Measurements from ENCODE around the gene MTMR1. TPM values are rescaled to one million over a fixed set of nuclear protein-coding genes. Genes with fewer than 3 reads are reported as not detected.

The MTMR1 gene
- total and polyA plus RNA-seq, 9 of the 15 experiments (the other 6 are each of a cell fraction or from before 2014, with no cell fraction given): 0.96 to 35.4 (median 22.4) TPM

DNA sequence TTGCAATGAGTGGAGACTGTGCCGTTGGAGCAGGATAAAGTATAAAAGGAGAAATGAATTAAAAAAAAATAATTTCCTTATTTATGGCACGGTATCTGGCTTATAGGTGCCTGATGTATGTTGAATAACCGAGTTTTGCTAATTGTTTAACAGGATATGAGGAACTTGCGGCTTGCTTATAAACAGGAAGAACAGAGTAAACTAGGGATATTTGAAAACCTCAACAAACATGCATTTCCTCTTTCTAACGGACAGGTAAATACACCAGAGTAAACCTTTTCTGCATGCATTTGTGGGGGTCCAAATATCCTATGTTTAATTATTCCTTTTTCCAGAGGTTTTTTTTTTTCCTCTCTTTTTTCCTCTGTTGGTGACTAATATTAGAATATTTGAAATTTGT, 36.8 kb downstream of the MTMR1 start:
- Histone ChIP-seq H3K4me3 (no peak overlapping the region), H3K9me1 (ENCODE audit: control insufficient read depth, insufficient read depth, low read length) (no peaks in the 10 kb centered on the region), H3K9ac (ENCODE audit: insufficient read depth in 1 of 2, low read depth in 2 of 2, low read length in 2 of 2) (no peak overlapping the region), H3K79me2 (ENCODE audit: control insufficient read depth, insufficient read depth, low read length) (no peaks in the 10 kb centered on the region), H3K4me1 (replicated peaks in 1 of 2; ENCODE audit: control insufficient read depth in 2 of 2, insufficient read depth in 2 of 2, low read length in 2 of 2) (no peaks in the 10 kb centered on the region), H3K36me3 (ENCODE audit: control insufficient read depth, insufficient read depth, low read length) (peaks cover 75% of the 10 kb centered on the region), H3K4me2 (ENCODE audit: insufficient read depth, low read length) (no peak overlapping the region), H3K27me3 (ENCODE audit: control insufficient read depth in 2 of 2, insufficient read depth in 2 of 2, low read length in 2 of 2) (no peaks in the 10 kb centered on the region), H4K20me1 (replicated peaks; ENCODE audit: control insufficient read depth, insufficient read depth, low read length) (no peaks in the 10 kb centered on the region), H2AFZ (ENCODE audit: low read depth, low read length) (no peak overlapping the region), H3K27ac (ENCODE audit: extremely low read depth, low read depth, low read length) (no peak overlapping the region), H3K9me3 (replicated peaks; ENCODE audit: control insufficient read depth, insufficient read depth, low read depth, low read length) (no peaks in the 10 kb centered on the region)
- 93% methylated on average over 4 of the region's 5 CpGs for WGBS (ENCODE audit: insufficient coverage, low coverage, missing lambda C conversion rate)
- ChIA-PET POLR2A (no interaction called here), CTCF (ENCODE audit: low intra/inter-chr PET ratio) (interaction anchor here (0.6 kb wide), 1 partner anchor 918 kb away, joined by 3 read pairs; no protein-coding TSS in a partner anchor)
- ATAC-seq: no peak
- no peak for FAIRE-seq
- TF ChIP-seq HNRNPUL1 (IDR thresholded peaks at IDR 0.05; ENCODE audit: low read length) (no peak), ADNP (tag; IDR thresholded peaks at IDR 0.05) (no peak), ARNT (IDR thresholded peaks at IDR 0.05) (no peak)
- TF ChIP-seq, protein P1, sequence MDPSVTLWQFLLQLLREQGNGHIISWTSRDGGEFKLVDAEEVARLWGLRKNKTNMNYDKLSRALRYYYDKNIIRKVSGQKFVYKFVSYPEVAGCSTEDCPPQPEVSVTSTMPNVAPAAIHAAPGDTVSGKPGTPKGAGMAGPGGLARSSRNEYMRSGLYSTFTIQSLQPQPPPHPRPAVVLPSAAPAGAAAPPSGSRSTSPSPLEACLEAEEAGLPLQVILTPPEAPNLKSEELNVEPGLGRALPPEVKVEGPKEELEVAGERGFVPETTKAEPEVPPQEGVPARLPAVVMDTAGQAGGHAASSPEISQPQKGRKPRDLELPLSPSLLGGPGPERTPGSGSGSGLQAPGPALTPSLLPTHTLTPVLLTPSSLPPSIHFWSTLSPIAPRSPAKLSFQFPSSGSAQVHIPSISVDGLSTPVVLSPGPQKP (CRISPR knock-in tag; IDR thresholded peaks at IDR 0.05): no peak
- intact Hi-C loops (cut with micrococcal nuclease): no loop called here
- DNase-seq (ENCODE audit: extremely low read depth in 1 of 4, low spot score in 3 of 4): no peak
- no TSS peak for BruUV-seq (replicated peaks)
- in situ Hi-C loops (cut with MboI): no loop called here

DNA sequence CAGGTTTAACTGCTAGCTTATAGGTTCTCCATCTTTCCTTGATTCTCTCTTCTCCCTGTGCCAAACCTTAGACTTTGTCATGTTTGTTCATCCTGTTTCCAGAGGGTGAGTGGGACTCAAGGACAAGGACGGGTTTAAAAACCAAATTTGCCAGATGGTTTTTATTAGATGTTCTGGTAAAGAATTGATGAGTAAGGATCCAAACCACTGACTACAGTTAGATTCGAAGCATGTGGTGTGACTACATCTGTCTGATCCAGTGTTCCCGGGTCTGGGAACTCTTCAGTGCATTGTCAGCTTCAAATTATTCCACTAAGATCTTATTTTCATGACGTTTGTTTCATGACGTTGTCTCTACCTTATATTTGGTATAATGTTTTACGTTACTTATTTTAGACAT, 37.5 kb downstream of the MTMR1 start:
- CTCF ChIA-PET (ENCODE audit: low intra/inter-chr PET ratio): interaction anchor here (0.6 kb wide), 1 partner anchor 918 kb away, joined by 3 read pairs; no protein-coding TSS in a partner anchor
- TF ChIP-seq ZC3H11A (IDR thresholded peaks at IDR 0.05; ENCODE audit: low read depth, low read length) (no peak), ARID1B (IDR thresholded peaks at IDR 0.05) (no peak), SMARCA5 (IDR thresholded peaks at IDR 0.05) (no peak), ZKSCAN3 (CRISPR knock-in tag; IDR thresholded peaks at IDR 0.05) (no peak), ZNF253 (CRISPR knock-in tag; conservative IDR thresholded peaks at IDR 0.05) (no peak)
- TF ChIP-seq, protein P2, sequence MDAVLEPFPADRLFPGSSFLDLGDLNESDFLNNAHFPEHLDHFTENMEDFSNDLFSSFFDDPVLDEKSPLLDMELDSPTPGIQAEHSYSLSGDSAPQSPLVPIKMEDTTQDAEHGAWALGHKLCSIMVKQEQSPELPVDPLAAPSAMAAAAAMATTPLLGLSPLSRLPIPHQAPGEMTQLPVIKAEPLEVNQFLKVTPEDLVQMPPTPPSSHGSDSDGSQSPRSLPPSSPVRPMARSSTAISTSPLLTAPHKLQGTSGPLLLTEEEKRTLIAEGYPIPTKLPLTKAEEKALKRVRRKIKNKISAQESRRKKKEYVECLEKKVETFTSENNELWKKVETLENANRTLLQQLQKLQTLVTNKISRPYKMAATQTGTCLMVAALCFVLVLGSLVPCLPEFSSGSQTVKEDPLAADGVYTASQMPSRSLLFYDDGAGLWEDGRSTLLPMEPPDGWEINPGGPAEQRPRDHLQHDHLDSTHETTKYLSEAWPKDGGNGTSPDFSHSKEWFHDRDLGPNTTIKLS (IDR thresholded peaks at IDR 0.05; ENCODE audit: borderline replicate concordance, low read depth): no peak
- TF ChIP-seq, protein P3, sequence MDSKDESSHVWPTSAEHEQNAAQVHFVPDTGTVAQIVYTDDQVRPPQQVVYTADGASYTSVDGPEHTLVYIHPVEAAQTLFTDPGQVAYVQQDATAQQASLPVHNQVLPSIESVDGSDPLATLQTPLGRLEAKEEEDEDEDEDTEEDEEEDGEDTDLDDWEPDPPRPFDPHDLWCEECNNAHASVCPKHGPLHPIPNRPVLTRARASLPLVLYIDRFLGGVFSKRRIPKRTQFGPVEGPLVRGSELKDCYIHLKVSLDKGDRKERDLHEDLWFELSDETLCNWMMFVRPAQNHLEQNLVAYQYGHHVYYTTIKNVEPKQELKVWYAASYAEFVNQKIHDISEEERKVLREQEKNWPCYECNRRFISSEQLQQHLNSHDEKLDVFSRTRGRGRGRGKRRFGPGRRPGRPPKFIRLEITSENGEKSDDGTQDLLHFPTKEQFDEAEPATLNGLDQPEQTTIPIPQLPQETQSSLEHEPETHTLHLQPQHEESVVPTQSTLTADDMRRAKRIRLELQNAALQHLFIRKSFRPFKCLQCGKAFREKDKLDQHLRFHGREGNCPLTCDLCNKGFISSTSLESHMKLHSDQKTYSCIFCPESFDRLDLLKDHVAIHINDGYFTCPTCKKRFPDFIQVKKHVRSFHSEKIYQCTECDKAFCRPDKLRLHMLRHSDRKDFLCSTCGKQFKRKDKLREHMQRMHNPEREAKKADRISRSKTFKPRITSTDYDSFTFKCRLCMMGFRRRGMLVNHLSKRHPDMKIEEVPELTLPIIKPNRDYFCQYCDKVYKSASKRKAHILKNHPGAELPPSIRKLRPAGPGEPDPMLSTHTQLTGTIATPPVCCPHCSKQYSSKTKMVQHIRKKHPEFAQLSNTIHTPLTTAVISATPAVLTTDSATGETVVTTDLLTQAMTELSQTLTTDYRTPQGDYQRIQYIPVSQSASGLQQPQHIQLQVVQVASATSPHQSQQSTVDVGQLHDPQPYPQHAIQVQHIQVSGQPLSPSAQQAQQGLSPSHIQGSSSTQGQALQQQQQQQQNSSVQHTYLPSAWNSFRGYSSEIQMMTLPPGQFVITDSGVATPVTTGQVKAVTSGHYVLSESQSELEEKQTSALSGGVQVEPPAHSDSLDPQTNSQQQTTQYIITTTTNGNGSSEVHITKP (IDR thresholded peaks at IDR 0.05; ENCODE audit: partially characterized antibody): no peak

More for the DNA sequence above, 37.5 kb downstream of the MTMR1 start:
- Histone ChIP-seq H4K20me1 (replicated peaks; ENCODE audit: control insufficient read depth, insufficient read depth, low read length) (no peaks in the 10 kb centered on the region), H3K4me3 (no peak overlapping the region), H2AFZ (ENCODE audit: low read depth, low read length) (no peak overlapping the region), H3K4me1 (replicated peaks in 1 of 2; ENCODE audit: control insufficient read depth in 2 of 2, insufficient read depth in 2 of 2, low read length in 2 of 2) (no peaks in the 10 kb centered on the region), H3K4me2 (ENCODE audit: insufficient read depth, low read length) (no peak overlapping the region), H3K9ac (ENCODE audit: insufficient read depth in 1 of 2, low read depth in 2 of 2, low read length in 2 of 2) (no peak overlapping the region), H3K27ac (ENCODE audit: extremely low read depth, low read depth, low read length) (no peak overlapping the region), H3K9me3 (replicated peaks; ENCODE audit: control insufficient read depth, insufficient read depth, low read depth, low read length) (no peaks in the 10 kb centered on the region), H3K36me3 (ENCODE audit: control insufficient read depth, insufficient read depth, low read length) (peaks cover 82% of the 10 kb centered on the region), H3K9me1 (ENCODE audit: control insufficient read depth, insufficient read depth, low read length) (no peaks in the 10 kb centered on the region), H3K27me3 (ENCODE audit: control insufficient read depth in 2 of 2, insufficient read depth in 2 of 2, low read length in 2 of 2) (no peaks in the 10 kb centered on the region), H3K79me2 (ENCODE audit: control insufficient read depth, insufficient read depth, low read length) (no peaks in the 10 kb centered on the region)
- in situ Hi-C loops (cut with MboI): no loop called here
- no TSS peak for BruUV-seq (replicated peaks)
- POLR2A ChIA-PET: interaction anchor here (0.6 kb wide), 1 partner anchor 653 kb away, joined by 3 read pairs; no protein-coding TSS in a partner anchor
- no peak for DNase-seq (ENCODE audit: extremely low read depth in 1 of 4, low spot score in 3 of 4)
- intact Hi-C loops (cut with micrococcal nuclease): no loop called here
- no peak for ATAC-seq
- 81% methylated on average over 6 of the region's 6 CpGs for WGBS (ENCODE audit: insufficient coverage, low coverage, missing lambda C conversion rate)
- no peak for FAIRE-seq
